ENCODE data around the gene INSYN2B.
"Not testable (repeated sequence)": the region's sequence is repeated elsewhere in the genome, so short reads cannot be mapped to it uniquely, and the experiment has no call there.

INSYN2B gene

DNA sequence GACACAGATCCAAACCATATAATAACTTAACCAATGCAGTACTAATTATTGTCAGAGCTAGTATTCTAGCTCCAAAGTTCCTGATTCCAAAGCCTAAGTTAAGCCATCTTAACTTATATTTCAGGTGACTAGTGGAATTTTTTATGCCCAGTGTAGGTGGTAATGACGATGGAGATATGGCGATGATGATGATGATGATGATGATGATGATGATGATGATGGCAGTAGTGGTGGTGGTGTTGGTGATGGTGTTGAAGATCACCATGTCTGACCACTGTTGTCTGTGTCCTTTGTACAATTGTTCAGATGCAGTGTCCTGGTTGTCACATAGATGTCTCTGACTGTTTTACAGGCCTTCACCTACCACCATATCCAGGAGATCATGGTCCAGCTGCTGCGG is 139.9 kb downstream of the INSYN2B start:
- no peak for DNase-seq

DNA sequence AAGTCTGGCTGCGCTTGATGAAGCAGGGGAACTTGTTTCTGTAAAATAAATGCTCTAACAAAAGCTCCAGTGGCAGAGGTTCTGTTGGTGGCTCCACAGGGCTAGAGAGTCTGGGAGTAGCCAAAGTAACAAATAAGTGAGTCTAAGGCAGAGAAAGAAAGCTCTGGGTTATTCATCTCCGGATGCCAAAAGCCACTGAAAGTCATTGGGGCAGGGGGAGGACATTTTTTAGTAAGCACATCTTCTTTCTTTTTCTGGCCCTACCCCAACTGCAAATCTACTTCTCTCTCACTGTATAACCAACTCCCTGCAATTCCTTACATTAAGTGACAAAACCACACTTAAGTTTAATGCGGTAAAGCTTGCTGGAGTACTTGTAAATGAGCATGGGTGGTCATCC is 141.6 kb downstream of the INSYN2B start:
- DNase-seq = no peak

DNA sequence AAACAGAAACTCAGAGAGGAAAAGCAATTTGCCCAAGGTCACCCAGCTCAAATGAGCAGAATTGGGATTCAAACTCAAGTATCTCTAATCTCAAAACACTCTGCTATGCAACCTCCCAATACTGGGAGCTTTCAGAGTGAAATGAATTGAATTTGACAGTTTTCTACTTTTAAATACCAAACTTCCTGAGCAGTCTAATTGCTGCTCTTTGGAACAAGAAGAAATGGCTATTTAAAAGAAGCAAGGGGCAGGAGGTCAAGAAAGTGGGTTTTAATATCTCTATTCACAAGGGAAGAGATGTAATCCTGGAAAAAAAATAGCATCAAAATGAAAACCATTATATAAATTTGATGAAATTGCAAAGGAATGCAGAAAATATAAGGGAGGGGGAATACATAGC is 142.6 kb downstream of the INSYN2B start:
- DNase-seq = no peak

DNA sequence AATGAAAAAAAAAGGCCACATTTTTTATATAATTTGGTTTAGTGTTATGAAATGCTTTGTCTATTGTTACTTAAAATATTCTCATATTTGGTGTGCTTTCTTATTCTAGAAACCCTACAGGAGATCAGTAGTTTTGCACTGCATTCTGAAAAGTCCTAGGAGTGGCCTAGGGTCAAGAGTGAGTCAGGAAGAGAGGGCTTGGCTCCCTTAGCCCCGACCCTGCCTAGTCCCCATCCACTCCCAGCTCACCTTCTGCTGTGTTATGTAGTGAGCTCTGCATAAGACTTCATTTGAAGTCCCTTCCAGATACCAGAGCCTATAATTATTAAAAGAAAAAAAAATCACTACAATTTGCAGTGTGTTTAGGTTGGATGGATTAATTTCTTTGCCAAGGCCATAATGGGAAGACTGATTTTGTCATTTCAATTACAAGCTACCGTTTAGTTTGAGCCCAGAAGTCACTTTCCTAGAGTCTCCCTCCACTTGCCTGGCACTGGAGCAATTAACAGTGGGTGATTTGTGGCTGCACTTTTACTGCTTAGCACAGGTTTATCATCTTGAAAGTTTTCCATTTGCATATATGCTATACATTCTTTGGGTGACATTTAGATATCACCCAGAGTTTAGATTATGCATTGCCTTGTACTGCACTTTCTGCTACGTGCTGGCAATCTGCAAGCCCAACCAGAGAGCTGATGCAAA is 143.3 kb downstream of the INSYN2B start:
- no peak for DNase-seq

DNA sequence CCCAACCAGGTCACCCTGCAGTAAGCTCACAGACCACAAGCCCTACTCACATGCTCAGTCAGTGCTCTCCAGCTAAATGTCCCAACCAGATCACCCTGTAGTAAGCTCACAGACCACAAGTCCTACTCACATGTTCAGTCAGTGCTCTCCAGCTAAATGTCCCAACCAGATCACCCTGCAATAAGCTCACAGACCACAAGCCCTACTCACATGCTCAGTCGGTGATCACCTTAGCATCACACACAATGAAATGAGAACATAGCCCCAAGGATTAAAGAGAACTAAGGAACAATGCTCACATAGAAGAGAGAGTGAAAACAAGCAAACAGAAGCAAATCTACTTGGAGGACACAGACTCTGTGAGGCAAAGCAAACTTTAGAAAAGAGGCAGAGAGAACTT is 145.8 kb downstream of the INSYN2B start:
- DNase-seq = not testable (repeated sequence)

DNA sequence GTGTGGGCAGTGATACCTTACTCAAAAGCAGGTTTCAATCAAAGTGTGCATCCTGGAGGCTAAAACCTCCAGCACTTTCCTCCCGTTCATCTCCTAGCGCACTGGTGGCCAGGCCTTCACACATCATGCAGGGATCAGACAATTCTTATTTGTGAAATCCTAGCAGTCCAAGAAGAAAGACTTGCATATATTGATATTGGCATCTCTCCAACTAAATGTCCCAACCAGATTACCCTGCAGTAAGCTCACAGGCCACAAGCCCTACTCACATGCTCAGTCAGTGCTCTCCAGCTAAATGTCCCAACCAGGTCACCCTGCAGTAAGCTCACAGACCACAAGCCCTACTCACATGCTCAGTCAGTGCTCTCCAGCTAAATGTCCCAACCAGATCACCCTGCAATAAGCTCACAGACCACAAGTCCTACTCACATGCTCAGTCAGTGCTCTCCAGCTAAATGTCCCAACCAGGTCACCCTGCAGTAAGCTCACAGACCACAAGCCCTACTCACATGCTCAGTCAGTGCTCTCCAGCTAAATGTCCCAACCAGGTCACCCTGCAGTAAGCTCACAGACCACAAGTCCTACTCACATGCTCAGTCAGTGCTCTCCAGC is 146.5 kb downstream of the INSYN2B start:
- not testable (repeated sequence) for DNase-seq

DNA sequence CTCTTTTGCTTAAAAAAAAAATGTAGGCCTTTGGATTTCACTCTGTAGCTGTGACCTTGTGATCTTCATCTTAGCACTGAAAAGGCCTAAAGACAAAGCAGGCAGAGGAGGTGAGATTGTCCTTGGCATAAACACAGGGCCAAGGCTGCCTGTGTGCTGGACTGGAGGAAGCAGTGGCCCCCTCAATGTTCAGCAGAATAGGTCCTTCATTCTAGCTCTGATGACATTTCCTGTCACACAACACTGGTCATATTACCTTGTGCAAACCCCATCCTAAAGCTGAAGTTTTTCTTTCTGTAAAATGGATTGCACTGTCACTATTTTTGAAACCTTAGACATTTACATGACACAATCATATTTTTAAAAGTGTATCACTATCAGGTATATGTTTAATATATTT is 147.4 kb downstream of the INSYN2B start:
- no peak for DNase-seq

DNA sequence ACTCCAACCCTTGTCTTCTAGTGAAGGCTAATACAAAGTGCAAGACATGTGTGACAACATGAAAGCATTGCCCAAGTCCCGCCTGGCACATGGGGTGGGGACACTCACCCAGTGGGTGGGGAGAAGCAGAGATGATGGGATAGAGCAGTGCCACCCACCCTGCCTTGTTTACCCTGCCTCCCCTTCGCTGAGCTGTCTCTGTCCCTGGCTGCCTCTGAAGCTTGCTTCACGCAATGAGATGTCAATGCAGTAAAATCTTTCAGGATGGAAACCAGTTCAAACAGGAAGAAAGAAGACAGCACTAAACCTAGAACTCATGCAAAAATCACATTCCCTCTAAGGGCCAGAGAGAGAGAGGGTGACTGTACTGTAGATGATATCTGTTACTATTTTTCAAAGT is 148.0 kb downstream of the INSYN2B start:
- no peak for DNase-seq

DNA sequence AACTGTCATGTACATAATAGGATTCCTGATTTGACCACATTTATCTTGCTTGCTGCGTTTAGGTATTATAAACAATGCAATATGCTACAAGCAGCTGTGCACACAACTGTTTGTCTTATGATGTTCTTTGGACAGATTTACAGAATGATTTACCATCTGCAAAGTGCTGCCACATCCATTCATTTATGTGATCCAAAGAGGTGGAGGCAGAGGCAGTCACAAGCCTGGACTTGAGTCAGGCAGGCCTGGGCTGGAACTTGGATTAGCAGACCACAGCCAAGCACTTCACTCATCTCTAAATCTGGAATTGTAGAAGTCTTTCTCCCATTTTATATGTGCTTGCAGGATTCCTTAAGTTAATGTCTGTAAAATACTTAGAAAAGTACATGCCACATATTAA is 149.0 kb downstream of the INSYN2B start:
- DNase-seq = no peak

DNA sequence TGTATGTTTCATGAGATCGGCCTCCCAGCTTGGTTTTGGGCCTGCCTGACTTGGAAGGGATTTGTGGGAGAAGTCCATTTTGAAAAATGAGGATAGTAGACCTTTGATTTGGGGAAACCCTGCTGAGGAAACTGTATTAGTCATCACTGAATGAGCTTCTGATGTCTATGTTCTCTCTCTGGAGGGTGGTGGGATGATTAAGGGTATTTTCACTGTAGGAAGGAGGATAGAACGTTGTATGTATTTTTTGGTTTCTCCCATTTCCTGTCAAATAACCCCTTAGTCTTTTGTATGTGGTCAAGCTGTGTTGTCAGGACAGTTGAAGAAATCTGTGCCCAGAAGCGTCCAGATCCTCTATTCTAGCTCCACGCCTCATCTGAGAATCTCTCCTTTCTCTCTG is 151.9 kb downstream of the INSYN2B start:
- no peak for DNase-seq

DNA sequence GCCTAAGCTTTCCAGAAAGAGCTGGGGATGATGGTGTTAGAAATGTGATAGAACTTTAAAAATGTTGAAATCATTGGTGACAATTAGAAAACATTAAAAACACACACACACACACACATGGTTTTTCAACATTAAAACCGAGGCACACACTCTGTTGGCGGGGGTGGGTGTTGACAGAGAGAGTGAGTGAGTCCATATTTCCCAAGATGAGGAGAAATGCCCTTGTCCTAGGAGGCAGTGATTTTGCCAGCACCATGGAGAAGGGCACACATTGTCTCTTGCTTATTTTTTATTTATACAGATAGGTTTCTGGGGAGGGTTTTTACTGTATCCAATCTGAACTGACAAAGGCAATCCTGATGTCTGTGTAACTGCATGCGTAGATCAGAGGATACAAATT is 152.5 kb downstream of the INSYN2B start:
- no peak for DNase-seq

DNA sequence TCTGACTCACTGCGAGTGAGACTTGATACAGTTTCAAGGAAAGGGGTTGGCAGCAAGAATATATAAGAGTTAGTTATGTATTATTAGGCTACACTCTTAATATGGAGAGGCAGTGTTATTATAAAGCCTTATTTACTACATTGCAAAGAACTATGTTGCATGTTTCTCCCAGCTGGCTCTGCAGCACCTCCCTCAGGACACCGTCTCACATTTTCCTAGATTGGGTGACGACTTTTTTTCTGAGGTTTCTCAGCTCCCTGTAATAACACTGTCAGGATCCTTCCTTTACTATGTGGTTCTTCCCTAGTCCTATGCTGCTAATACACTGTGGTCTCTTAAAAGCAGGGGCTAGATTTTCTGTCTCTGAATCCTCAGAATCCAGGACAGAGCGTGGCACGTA is 153.7 kb downstream of the INSYN2B start:
- DNase-seq = no peak

DNA sequence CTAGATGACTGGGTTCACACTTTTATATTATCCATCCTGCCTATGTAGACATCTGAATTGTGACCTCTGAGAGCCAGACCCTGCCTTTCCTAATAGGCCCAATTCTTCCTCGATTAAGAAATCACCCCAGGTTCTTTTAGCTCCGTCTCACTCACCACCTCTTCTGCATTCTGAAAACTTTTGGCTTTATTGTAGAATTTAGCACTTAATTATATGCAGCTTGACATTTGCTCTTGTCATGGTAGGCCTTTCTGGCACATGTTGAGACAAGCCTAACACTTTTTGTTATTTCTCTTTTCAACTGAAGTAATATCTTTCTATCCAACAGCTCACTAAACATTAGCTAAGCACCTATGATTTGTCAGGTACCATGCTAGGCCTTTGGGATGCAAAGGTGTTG is 163.3 kb downstream of the INSYN2B start:
- DNase-seq = no peak

DNA sequence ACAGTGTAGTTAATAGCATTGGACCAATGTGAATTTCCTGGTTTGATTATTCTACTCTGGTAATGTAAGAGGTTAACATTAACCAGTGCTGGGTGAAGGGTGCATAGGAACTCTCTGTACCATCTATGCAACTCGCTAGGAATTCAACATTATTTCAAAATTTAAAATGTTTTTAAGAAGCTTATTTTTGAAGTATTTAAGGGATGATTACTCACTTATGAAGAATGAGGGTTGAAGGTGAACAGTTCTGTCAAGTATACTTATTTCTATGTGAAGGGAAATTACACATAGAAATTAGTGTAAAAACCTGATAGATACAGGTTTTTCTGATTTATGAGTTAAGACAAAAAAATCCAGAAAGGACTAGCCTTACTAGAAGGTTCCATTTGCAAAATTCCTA is 165.8 kb downstream of the INSYN2B start:
- DNase-seq = no peak
